ENCODE data around the gene SIRT2.
A peak's percentile ranks its signal among the peaks of the same experiment; 100 is the strongest.
"Not testable (repeated sequence)": the region's sequence is repeated elsewhere in the genome, so short reads cannot be mapped to it uniquely, and the experiment has no call there.

The SIRT2 gene

GRCh38 chr19:38862321-38863059 lies 36.9 kb downstream of the SIRT2 start:
- DNase-seq: no peak

- no peak for DNase-seq
These were observed 38.0 kb downstream of the SIRT2 start for GRCh38 chr19:38861368-38861767.

- DNase-seq: not testable (repeated sequence)
These were observed 39.7 kb downstream of the SIRT2 start for GRCh38 chr19:38859631-38860204.

- no peak for DNase-seq
These were observed 42.6 kb downstream of the SIRT2 start for GRCh38 chr19:38856813-38857212.

GRCh38 chr19:38855751-38856150 lies 43.7 kb downstream of the SIRT2 start:
- not testable (repeated sequence) for DNase-seq

- not testable (repeated sequence) for DNase-seq
These were observed 44.5 kb downstream of the SIRT2 start for GRCh38 chr19:38854961-38855360.

GRCh38 chr19:38853214-38853613 lies 46.2 kb downstream of the SIRT2 start:
- DNase-seq: no peak

- DNase-seq: peak; percentile 71
These were observed 47.0 kb downstream of the SIRT2 start for GRCh38 chr19:38852231-38853044.

GRCh38 chr19:38851622-38852230 lies 47.7 kb downstream of the SIRT2 start:
- peak; percentile 94 for DNase-seq

- DNase-seq: no peak
These were observed 48.3 kb downstream of the SIRT2 start for GRCh38 chr19:38850976-38851621.

- DNase-seq: no peak
These were observed 48.9 kb downstream of the SIRT2 start for GRCh38 chr19:38850436-38850975.

GRCh38 chr19:38849860-38850435 lies 49.5 kb downstream of the SIRT2 start, which contains the start of gene HNRNPL:
TSS of gene HNRNPL (minus strand) at chr19:38849986. CDS start at chr19:38849966, 20 bp downstream.
- peak; percentile 100 for DNase-seq

- DNase-seq: peak; percentile 99
These were observed 50.1 kb downstream of the SIRT2 start for GRCh38 chr19:38849147-38849859.

GRCh38 chr19:38848299-38849146 lies 50.9 kb downstream of the SIRT2 start:
- no peak for DNase-seq

- no peak for DNase-seq
These were observed 53.3 kb downstream of the SIRT2 start for GRCh38 chr19:38846097-38846496.

- DNase-seq: no peak
These were observed 53.9 kb downstream of the SIRT2 start for GRCh38 chr19:38845374-38846024.

GRCh38 chr19:38844093-38844686 lies 55.2 kb downstream of the SIRT2 start:
- no peak for DNase-seq

GRCh38 chr19:38843175-38843758 lies 56.2 kb downstream of the SIRT2 start:
- DNase-seq: no peak
